IPS-15b (cell line): ENCODE data around the gene GALT.

ENCODE experiments used
- H3K27me3 ChIP-seq: one replicate; pipeline ENCODE4 v1.6.1; 2013; ENCODE audit warnings: low read length; ENCODE audit not compliant: control insufficient read depth, insufficient read depth
- H3K36me3 ChIP-seq: one replicate; pipeline ENCODE4 v1.6.1; 2013; ENCODE audit warnings: low read length; ENCODE audit not compliant: control insufficient read depth, insufficient read depth
- H3K4me1 ChIP-seq: one replicate; pipeline ENCODE4 v1.6.1; 2013; ENCODE audit warnings: mild to moderate bottlenecking, low read length; ENCODE audit not compliant: control insufficient read depth, insufficient read depth
- H3K4me3 ChIP-seq: one replicate; pipeline ENCODE4 v1.5.1; 2013; ENCODE audit warnings: low read depth, low read length
- H3K9ac ChIP-seq: one replicate; pipeline ENCODE4 v1.6.1; 2013; ENCODE audit warnings: low read depth, mild to moderate bottlenecking, low read length
- H3K9me3 ChIP-seq: one replicate; pipeline ENCODE4 v1.6.1; 2013; ENCODE audit warnings: mild to moderate bottlenecking, low read length; ENCODE audit not compliant: control insufficient read depth, insufficient read depth

GALT gene

DNA sequence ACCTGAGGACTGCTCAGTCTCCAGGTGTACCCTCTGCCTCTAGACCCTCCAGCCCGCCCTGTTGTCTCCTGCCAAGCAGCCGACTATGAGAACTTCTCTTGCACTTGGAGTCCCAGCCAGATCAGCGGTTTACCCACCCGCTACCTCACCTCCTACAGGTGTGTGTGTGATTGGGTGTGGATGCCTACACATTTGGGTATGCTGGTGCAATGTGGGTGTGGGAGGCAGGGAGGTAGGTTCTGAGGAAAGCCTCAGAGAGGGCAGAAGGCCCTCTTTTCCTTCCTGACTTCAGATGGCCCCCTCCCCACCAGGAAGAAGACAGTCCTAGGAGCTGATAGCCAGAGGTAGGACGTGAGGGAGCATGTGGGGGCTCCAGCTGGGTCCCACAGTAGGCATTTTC lies 10.5 kb downstream of the GALT start:
- H3K27me3 ChIP-seq: no peaks in the 10 kb centered on the region
- H3K9me3 ChIP-seq: no peaks in the 10 kb centered on the region
- H3K9ac ChIP-seq: no peak overlapping the region
- H3K4me1 ChIP-seq: peaks cover 12% of the 10 kb centered on the region
- no peaks in the 10 kb centered on the region for H3K36me3 ChIP-seq
- no peak overlapping the region for H3K4me3 ChIP-seq

DNA sequence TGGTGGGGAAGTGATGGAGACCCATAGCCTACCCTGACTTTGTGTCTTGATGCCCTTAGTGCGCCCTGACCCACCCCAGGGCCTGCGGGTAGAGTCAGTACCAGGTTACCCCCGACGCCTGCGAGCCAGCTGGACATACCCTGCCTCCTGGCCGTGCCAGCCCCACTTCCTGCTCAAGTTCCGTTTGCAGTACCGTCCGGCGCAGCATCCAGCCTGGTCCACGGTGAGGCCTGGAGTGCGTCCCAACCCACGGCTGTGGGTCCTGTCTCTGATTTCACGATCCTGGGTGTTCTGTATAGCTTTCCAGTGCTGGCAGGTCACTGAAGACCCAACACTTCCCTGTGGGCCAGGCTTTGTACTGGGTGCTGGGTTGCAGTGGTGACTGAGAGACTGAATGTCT lies 12.0 kb downstream of the GALT start:
- no peak overlapping the region for H3K4me3 ChIP-seq
- H3K36me3 ChIP-seq: no peaks in the 10 kb centered on the region
- no peak overlapping the region for H3K9ac ChIP-seq
- H3K9me3 ChIP-seq: no peaks in the 10 kb centered on the region
- peaks cover 6% of the 10 kb centered on the region for H3K4me1 ChIP-seq
- H3K27me3 ChIP-seq: no peaks in the 10 kb centered on the region

- Histone ChIP-seq H3K4me3 (no peak overlapping the region), H3K9ac (no peak overlapping the region), H3K4me1 (peaks cover 2% of the 10 kb centered on the region), H3K9me3 (no peaks in the 10 kb centered on the region), H3K36me3 (no peaks in the 10 kb centered on the region), H3K27me3 (no peaks in the 10 kb centered on the region)
Measured at GRCh38 chr9:34659592-34660253, 13.2 kb downstream of the GALT start.

GRCh38 chr9:34662526-34663302 lies 16.2 kb downstream of the GALT start, which contains the start of gene CCL27:
TSS of gene CCL27 (minus strand) at chr9:34662657. CDS start at chr9:34662633, 24 bp downstream.
- peaks cover 2% of the 10 kb centered on the region for H3K4me1 ChIP-seq
- H3K9me3 ChIP-seq: no peaks in the 10 kb centered on the region
- H3K4me3 ChIP-seq: no peak within 1 kb of the TSS
- H3K27me3 ChIP-seq: no peaks in the 10 kb centered on the region
- H3K9ac ChIP-seq: no peak within 1 kb of the TSS
- H3K36me3 ChIP-seq: no peaks in the 10 kb centered on the region

DNA sequence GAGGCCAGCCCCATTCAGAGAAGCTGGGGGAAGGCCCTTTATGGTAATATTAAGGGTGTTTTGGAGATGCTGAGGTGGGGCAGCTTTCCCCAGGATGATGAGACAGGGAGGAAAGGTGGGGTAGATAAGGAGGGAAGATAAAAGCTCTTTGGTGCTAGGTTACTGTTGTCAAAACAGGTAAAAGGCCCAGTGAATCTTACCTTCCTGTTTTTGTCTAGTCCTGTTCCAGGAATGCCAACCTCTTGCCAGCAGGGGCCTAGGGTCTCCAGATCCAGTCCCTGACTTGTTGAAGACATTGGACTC lies 16.8 kb downstream of the GALT start:
- Histone ChIP-seq H3K9ac (no peak overlapping the region), H3K27me3 (no peaks in the 10 kb centered on the region), H3K4me1 (peaks cover 2% of the 10 kb centered on the region), H3K36me3 (no peaks in the 10 kb centered on the region), H3K9me3 (no peaks in the 10 kb centered on the region), H3K4me3 (no peak overlapping the region)

DNA sequence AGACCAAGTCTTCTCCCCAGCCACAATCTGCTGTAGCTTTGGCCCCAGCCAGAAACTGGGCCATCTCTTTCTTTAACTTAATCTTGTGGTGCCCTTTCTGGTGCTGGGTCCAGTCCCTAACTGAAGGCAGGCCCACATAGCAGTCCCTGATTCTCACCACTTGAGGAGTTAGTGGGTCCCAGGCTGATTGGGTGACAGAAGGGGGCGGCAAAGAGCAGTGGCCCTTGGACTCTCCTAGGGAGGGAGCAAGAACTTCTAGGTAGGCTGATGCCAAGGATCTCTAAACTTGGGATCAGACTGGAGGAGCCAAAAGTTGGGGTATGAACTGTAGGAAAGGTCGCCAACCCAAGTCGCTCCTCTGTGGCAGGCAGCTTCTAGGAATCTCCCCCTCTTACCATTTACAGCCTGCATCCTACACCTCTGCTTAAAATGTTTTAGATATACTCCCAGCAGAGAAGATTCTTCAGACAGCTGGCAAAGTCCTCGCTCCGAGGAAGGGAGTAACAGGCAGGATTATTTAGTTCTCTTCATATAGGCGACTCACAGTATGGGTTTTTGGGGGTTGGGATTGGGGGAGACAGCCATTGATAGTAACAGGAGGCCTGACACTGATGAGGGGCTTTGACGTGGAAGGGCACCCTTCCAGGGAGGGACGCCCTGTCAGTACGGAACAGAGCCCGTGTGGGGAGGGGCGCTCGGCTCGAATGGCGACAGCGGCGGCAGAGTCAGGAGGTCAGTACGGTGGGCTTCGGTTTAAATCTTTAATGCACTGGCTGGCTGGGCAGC lies 18.0 kb downstream of the GALT start:
- peaks cover 3% of the 10 kb centered on the region for H3K36me3 ChIP-seq
- peaks cover 2% of the 10 kb centered on the region for H3K4me1 ChIP-seq
- H3K9me3 ChIP-seq: no peaks in the 10 kb centered on the region
- peak overlapping the region; percentile 76 for H3K4me3 ChIP-seq
- H3K9ac ChIP-seq: peak overlapping the region; percentile 37
- no peaks in the 10 kb centered on the region for H3K27me3 ChIP-seq

GRCh38 chr9:34665067-34665380 lies 18.5 kb downstream of the GALT start:
- Histone ChIP-seq H3K27me3 (no peaks in the 10 kb centered on the region), H3K9me3 (no peaks in the 10 kb centered on the region), H3K9ac (peak overlapping the region; percentile 37), H3K4me1 (peaks cover 2% of the 10 kb centered on the region), H3K36me3 (peaks cover 3% of the 10 kb centered on the region), H3K4me3 (peak overlapping the region; percentile 76)

DNA sequence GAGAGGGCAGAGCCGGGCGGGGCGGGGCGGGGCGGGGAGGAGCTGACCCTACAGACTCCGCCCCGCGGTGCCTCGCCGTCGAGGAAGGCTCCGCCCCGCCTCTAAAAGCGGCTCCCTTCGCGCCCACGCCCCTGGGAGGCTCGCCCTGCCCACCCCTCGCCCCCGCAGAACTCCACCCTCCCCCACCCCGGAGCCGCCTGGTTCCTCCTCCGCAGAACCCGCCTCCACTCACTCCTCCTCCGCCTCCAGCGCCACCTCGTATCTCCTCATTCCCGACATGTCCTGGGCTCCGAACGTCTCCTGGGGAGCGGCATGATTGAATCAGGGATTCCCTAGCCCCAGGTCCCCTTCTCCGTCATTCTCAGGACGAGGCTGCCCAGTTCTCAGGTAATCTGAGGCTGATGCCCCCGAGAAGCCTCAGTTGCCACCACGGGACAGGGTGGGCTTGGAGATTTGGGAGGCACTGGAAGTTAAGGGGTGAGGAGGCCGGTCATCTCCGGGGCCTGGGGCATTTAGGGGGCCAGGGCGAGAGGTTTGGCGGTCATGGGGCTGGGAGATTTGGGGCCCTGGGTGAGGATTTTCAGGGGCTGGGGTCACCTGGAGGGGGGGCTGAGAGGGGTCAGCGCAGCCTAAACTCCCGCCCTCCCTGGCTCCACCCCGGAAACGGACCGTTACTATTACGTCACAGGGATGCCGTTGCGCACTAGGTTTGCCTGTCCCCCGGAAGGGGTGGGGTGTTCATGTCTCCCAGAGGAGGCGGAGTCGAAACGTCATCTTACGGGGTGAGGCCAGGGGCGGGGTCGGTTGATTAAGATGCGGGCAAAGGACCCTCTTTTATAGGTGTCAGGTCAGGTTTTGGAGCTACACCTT lies 19.1 kb downstream of the GALT start:
- peaks cover 2% of the 10 kb centered on the region for H3K4me1 ChIP-seq
- H3K4me3 ChIP-seq: peak overlapping the region; percentile 96
- H3K9me3 ChIP-seq: no peaks in the 10 kb centered on the region
- H3K27me3 ChIP-seq: no peaks in the 10 kb centered on the region
- H3K36me3 ChIP-seq: peaks cover 3% of the 10 kb centered on the region
- H3K9ac ChIP-seq: peak overlapping the region; percentile 90

DNA sequence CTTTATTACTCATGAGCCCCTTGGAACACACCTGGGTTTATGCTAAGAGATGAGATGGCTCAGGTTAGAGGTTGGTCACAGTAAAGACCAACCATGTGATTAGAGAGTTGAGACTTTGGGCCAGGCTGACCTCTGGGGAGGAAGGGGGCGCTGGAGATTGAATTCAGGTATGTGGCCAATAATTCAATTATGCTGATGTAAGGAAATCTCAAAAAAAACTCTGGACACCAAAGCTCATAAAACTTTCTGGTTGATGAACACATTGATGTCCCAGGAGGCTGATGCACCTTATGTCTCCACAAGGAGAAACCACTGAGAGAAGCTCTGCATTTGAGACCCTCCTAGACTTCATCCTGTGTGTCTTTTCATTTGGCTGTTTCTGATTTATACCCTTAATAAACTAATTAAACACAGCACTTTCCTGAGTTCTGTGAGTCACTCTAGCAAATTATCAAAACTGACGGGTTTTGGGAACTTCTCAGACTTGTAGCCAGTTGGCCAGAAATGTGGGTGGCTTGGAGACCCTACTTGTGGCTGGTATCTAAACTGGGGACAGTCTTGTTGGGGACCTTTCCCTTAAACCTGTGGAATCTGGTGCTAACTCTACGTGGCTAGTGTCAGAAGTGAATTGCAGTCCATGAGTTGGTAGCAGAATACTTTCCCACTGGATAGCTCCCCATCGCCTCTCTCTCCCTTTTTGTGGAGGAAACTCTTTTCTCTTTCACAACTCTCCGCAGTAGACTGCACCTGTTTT lies 23.5 kb downstream of the GALT start:
- peaks cover 3% of the 10 kb centered on the region for H3K36me3 ChIP-seq
- no peak overlapping the region for H3K9ac ChIP-seq
- no peaks in the 10 kb centered on the region for H3K9me3 ChIP-seq
- H3K4me1 ChIP-seq: no peaks in the 10 kb centered on the region
- H3K4me3 ChIP-seq: no peak overlapping the region
- no peaks in the 10 kb centered on the region for H3K27me3 ChIP-seq

- H3K4me1 ChIP-seq: no peaks in the 10 kb centered on the region
- no peaks in the 10 kb centered on the region for H3K9me3 ChIP-seq
- peaks cover 3% of the 10 kb centered on the region for H3K36me3 ChIP-seq
- no peak overlapping the region for H3K9ac ChIP-seq
- H3K4me3 ChIP-seq: no peak overlapping the region
- no peaks in the 10 kb centered on the region for H3K27me3 ChIP-seq
Measured at GRCh38 chr9:34671307-34671706, 24.8 kb downstream of the GALT start.

GRCh38 chr9:34674440-34674839 lies 28.0 kb downstream of the GALT start:
- Histone ChIP-seq H3K4me3 (no peak overlapping the region), H3K27me3 (no peaks in the 10 kb centered on the region), H3K4me1 (no peaks in the 10 kb centered on the region), H3K9ac (no peak overlapping the region), H3K9me3 (no peaks in the 10 kb centered on the region), H3K36me3 (no peaks in the 10 kb centered on the region)
